IPS DF 19.7 (cell line): ENCODE results near the gene BTBD19.
A peak's percentile ranks its signal among the peaks of the same experiment; 100 is the strongest.
"Not testable (repeated sequence)": the region's sequence is repeated elsewhere in the genome, so short reads cannot be mapped to it uniquely, and the experiment has no call there.

Experiments used
- DNase-seq: peaks from one replicate; pipeline ENCODE4 v3.0.0-alpha.2; 2013; ENCODE audit warnings: low read depth, low spot score

The BTBD19 gene

GRCh38 chr1:44828003-44828651, 19.8 kb downstream of the BTBD19 start:
- DNase-seq: no peak

GRCh38 chr1:44828841-44829440, 20.6 kb downstream of the BTBD19 start:
- DNase-seq: no peak

- DNase-seq: no peak
Observed at GRCh38 chr1:44829506-44830384, 21.4 kb downstream of the BTBD19 start.

GRCh38 chr1:44830900-44831304, 22.6 kb downstream of the BTBD19 start:
- no peak for DNase-seq

- no peak for DNase-seq
Observed at GRCh38 chr1:44831516-44831915, 23.2 kb downstream of the BTBD19 start.

- DNase-seq: no peak
Observed at GRCh38 chr1:44832056-44832705, 23.9 kb downstream of the BTBD19 start.

GRCh38 chr1:44834328-44834727, 26.0 kb downstream of the BTBD19 start:
- no peak for DNase-seq

GRCh38 chr1:44835738-44836675, 27.7 kb downstream of the BTBD19 start:
- peak; percentile 57 for DNase-seq

GRCh38 chr1:44838294-44838693, 30.0 kb downstream of the BTBD19 start:
- DNase-seq: not testable (repeated sequence)

- no peak for DNase-seq
Observed at GRCh38 chr1:44839576-44839975, 31.3 kb downstream of the BTBD19 start.

GRCh38 chr1:44842486-44842861, 34.2 kb downstream of the BTBD19 start:
- no peak for DNase-seq

GRCh38 chr1:44842862-44843655, 34.7 kb downstream of the BTBD19 start, which contains the start of gene PTCH2:
TSS of gene PTCH2 (minus strand) at chr1:44843253. CDS start at chr1:44842932, 321 bp downstream.
- DNase-seq: no peak

GRCh38 chr1:44846985-44847384, 38.7 kb downstream of the BTBD19 start:
- no peak for DNase-seq

- DNase-seq: no peak
Observed at GRCh38 chr1:44847845-44848244, 39.5 kb downstream of the BTBD19 start.

GRCh38 chr1:44848456-44849181, 40.3 kb downstream of the BTBD19 start:
- no peak for DNase-seq

- DNase-seq: no peak
Observed at GRCh38 chr1:44849575-44850132, 41.3 kb downstream of the BTBD19 start.

- DNase-seq: no peak
Observed at GRCh38 chr1:44851308-44851707, 43.0 kb downstream of the BTBD19 start.

- no peak for DNase-seq
Observed at GRCh38 chr1:44853201-44853600, 44.9 kb downstream of the BTBD19 start.

GRCh38 chr1:44854970-44855369, 46.6 kb downstream of the BTBD19 start:
- no peak for DNase-seq
